Endodermal cell (in vitro differentiated cells): Measurements from ENCODE around the gene ZBTB16. TPM values are rescaled to one million over a fixed set of nuclear protein-coding genes. Genes with fewer than 3 reads are reported as not detected.

Source experiments
- DNase-seq: peaks from one replicate; pipeline ENCODE4 v3.0.0-alpha.2; 2017
- H3K27ac ChIP-seq: 2 replicates; pipeline ENCODE4 v1.5.1; 2013; ENCODE audit warnings: mild to moderate bottlenecking, low read depth, low read length, moderate library complexity
- H3K27me3 ChIP-seq: 2 replicates; pipeline ENCODE4 v1.6.1; 2013; ENCODE audit warnings: mild to moderate bottlenecking, low read length, moderate library complexity; ENCODE audit not compliant: insufficient read depth, control insufficient read depth, poor library complexity, severe bottlenecking
- H3K36me3 ChIP-seq: 2 replicates; pipeline ENCODE4 v1.7.0; 2013; ENCODE audit warnings: mild to moderate bottlenecking, low read length, moderate library complexity; ENCODE audit not compliant: control insufficient read depth, insufficient read depth
- H3K4me1 ChIP-seq: one replicate; pipeline ENCODE4 v1.7.0; 2013; ENCODE audit warnings: low read length; ENCODE audit not compliant: control insufficient read depth, insufficient read depth
- H3K4me3 ChIP-seq: 2 replicates; pipeline ENCODE4 v1.5.1; 2013; ENCODE audit warnings: mild to moderate bottlenecking, low read length, moderate library complexity
- H3K9ac ChIP-seq: 2 replicates; pipeline ENCODE4 v1.6.1; 2013; ENCODE audit warnings: mild to moderate bottlenecking, low read length, moderate library complexity; ENCODE audit not compliant: poor library complexity, severe bottlenecking; ENCODE audit errors: extremely low read depth
- H3K9me3 ChIP-seq: 2 replicates; pipeline ENCODE4 v1.6.1; 2013; ENCODE audit warnings: mild to moderate bottlenecking, low read length, moderate library complexity; ENCODE audit not compliant: control insufficient read depth
- H3K27ac Mint-ChIP-seq: 2 replicates; pipeline ENCODE4 v1.8.0; 2020; ENCODE audit warnings: mixed read lengths
- H3K27me3 Mint-ChIP-seq: 2 replicates; pipeline ENCODE4 v1.8.0; 2021; ENCODE audit warnings: mild to moderate bottlenecking, mixed read lengths; ENCODE audit not compliant: insufficient read depth
- H3K36me3 Mint-ChIP-seq: 2 replicates; pipeline ENCODE4 v1.8.0; 2020; ENCODE audit warnings: low read depth, mixed read lengths
- H3K4me1 Mint-ChIP-seq: 2 replicates; pipeline ENCODE4 v1.8.0; 2020; ENCODE audit warnings: mixed read lengths
- H3K4me3 Mint-ChIP-seq: 2 replicates; pipeline ENCODE4 v1.8.0; 2020; ENCODE audit warnings: mild to moderate bottlenecking, moderate library complexity, mixed read lengths
- H3K9me3 Mint-ChIP-seq: 2 replicates; pipeline ENCODE4 v1.8.0; 2020; ENCODE audit warnings: mild to moderate bottlenecking, mixed read lengths
- CTCF ChIP-seq: fragments of 200-600 bp; sonication (generic); conservative IDR thresholded peaks from 2 replicates; pipeline ENCODE4 v1.5.0; 2021; ENCODE audit warnings: antibody characterized with exemption, mild to moderate bottlenecking
- WGBS, 2 experiments: methylation state at CpG; one replicate each; pipeline versions ENCODE4 v1.1.5 to v1.1.7; 2013; ENCODE audit warnings: missing lambda C conversion rate in 2 of 2, mixed read lengths in 1 of 2; ENCODE audit not compliant: insufficient coverage in 1 of 2, insufficient read length in 1 of 2; 5-methylcytosine and 5-hydroxymethylcytosine counted together
- total RNA-seq, 2 donors: library from RNA; stranded (reverse); fragmentation: NEBNext Ultra II Directional in 1 of 2; extraction: Animal tissue kit (Norgen Biotek cat#: 25700) in 1 of 2; gene quantifications; 2 replicates in 1 of 2; 3 replicates in 1 of 2; pipeline ENCODE4 v1.2.1, GENCODE V29; 2021

ZBTB16 gene
- total RNA-seq, 2 donors from 2014 or later = 4.1 to 5.8 TPM

GRCh38 chr11:114042234-114042633 is 17.3 kb upstream of the ZBTB16 start:
- H3K4me1 Mint-ChIP-seq = no peaks in the 10 kb centered on the region
- H3K27me3 ChIP-seq = peaks cover under 1% of the 10 kb centered on the region
- H3K27ac ChIP-seq = no peak overlapping the region
- DNase-seq = no peak
- H3K36me3 Mint-ChIP-seq = no peaks in the 10 kb centered on the region
- no peak for TF ChIP-seq CTCF
- WGBS, 2 experiments = 77 to 87% methylated on average over 4 to 5 of the region's 5 CpGs
- H3K27ac Mint-ChIP-seq = no peak overlapping the region
- no peaks in the 10 kb centered on the region for H3K4me1 ChIP-seq
- no peaks in the 10 kb centered on the region for H3K9me3 Mint-ChIP-seq
- no peak overlapping the region for H3K4me3 ChIP-seq
- H3K9me3 ChIP-seq = no peaks in the 10 kb centered on the region
- H3K36me3 ChIP-seq = no peaks in the 10 kb centered on the region
- H3K4me3 Mint-ChIP-seq = no peak overlapping the region
- no peak overlapping the region for H3K9ac ChIP-seq
- H3K27me3 Mint-ChIP-seq = peaks cover 30% of the 10 kb centered on the region

DNA sequence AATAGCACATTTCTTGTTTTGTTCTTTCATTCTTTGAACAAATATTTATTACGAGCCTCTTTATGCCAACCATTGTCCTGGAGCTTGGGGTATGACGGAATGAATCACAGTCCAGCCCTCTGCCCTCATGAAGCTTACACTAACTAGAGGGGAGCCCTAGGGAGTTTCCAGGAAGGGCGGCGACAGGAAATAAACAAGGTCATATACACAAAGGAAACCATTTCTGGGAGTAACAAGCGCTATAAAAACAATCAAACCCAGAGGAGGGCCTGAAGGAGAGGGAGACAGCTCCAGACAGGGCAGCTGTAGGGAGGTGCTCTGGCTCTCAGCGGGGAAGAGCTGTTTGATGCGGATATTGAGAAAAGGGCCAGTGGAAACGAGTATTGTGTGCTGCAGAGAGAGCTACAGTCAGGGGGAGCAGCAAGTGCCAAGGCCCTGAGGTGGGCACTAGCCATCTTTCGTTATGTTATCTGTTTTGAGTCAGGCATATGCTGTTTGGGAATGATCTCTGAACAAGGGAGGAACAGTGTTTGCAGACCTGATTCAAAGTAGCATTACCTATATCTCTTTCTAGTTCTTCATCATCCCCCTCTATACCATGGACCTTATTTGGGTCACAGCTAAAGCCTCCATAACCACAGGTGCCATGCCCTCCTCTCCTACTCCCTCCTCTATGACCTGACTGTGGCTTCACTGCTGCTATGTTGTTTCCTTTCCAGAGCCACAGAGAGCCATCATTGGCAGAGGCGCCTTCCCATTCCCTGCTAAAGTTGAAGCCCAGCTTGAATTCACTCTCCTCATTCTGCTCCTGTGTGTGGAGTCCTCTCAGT is 15.3 kb upstream of the ZBTB16 start:
- Histone ChIP-seq H3K27me3 (no peaks in the 10 kb centered on the region), H3K27ac (no peak overlapping the region), H3K4me1 (peaks cover 6% of the 10 kb centered on the region), H3K9ac (no peak overlapping the region), H3K36me3 (no peaks in the 10 kb centered on the region), H3K9me3 (no peaks in the 10 kb centered on the region), H3K4me3 (no peak overlapping the region)
- H3K4me1 Mint-ChIP-seq = peaks cover 10% of the 10 kb centered on the region
- peaks cover 21% of the 10 kb centered on the region for H3K27me3 Mint-ChIP-seq
- WGBS, 2 experiments = 81 to 86% methylated on average over 9 to 10 of the region's 10 CpGs
- no peak for DNase-seq
- H3K4me3 Mint-ChIP-seq = no peak overlapping the region
- no peaks in the 10 kb centered on the region for H3K9me3 Mint-ChIP-seq
- H3K36me3 Mint-ChIP-seq = no peaks in the 10 kb centered on the region
- no peak for TF ChIP-seq CTCF
- no peak overlapping the region for H3K27ac Mint-ChIP-seq

GRCh38 chr11:114047327-114047726 is 12.2 kb upstream of the ZBTB16 start:
- Histone ChIP-seq H3K4me1 (peaks cover 8% of the 10 kb centered on the region), H3K36me3 (no peaks in the 10 kb centered on the region), H3K27ac (no peak overlapping the region), H3K27me3 (no peaks in the 10 kb centered on the region), H3K9ac (no peak overlapping the region), H3K9me3 (no peaks in the 10 kb centered on the region), H3K4me3 (no peak overlapping the region)
- H3K36me3 Mint-ChIP-seq = no peaks in the 10 kb centered on the region
- 90 to 100% methylated on average over 3 to 4 of the region's 4 CpGs for WGBS, 2 experiments
- no peak overlapping the region for H3K4me3 Mint-ChIP-seq
- DNase-seq = no peak
- H3K27me3 Mint-ChIP-seq = peaks cover 19% of the 10 kb centered on the region
- TF ChIP-seq CTCF = no peak
- peaks cover 16% of the 10 kb centered on the region for H3K4me1 Mint-ChIP-seq
- H3K9me3 Mint-ChIP-seq = no peaks in the 10 kb centered on the region
- no peak overlapping the region for H3K27ac Mint-ChIP-seq
